Neural cell (in vitro differentiated cells): ENCODE results near the gene KPTN.

Experiments
- CTCF ChIP-seq: fragments of 450-650 bp; IDR thresholded peaks from 2 replicates; pipeline ENCODE4 v1.5.1; 2014; ENCODE audit warnings: antibody characterized with exemption, mild to moderate bottlenecking, moderate library complexity; ENCODE audit not compliant: poor library complexity, severe bottlenecking
- EP300 ChIP-seq: fragments of 450-650 bp; conservative IDR thresholded peaks from 2 replicates; pipeline ENCODE4 v1.6.1; 2014; ENCODE audit warnings: antibody characterized with exemption, mild to moderate bottlenecking, moderate library complexity; ENCODE audit not compliant: poor library complexity, severe bottlenecking
- EZH2 ChIP-seq: fragments of 200-600, 300-800 bp; shearing (Covaris generic), sonication (generic); IDR thresholded peaks from 2 replicates; pipeline ENCODE4 v1.6.1; 2014; ENCODE audit warnings: antibody characterized with exemption, low read length, borderline replicate concordance, mild to moderate bottlenecking; ENCODE audit not compliant: insufficient read depth, poor library complexity, severe bottlenecking
- MXI1 ChIP-seq: fragments of 450-650 bp; conservative IDR thresholded peaks from 2 replicates; pipeline ENCODE4 v1.6.1; 2014; ENCODE audit warnings: antibody characterized with exemption, mild to moderate bottlenecking; ENCODE audit not compliant: poor library complexity, severe bottlenecking
- POLR2AphosphoS5 ChIP-seq: IDR thresholded peaks from 2 replicates; pipeline ENCODE4 v1.6.1; 2012
- RAD21 ChIP-seq: fragments of 450-650 bp; conservative IDR thresholded peaks from 2 replicates; pipeline ENCODE4 v1.6.1; 2014; ENCODE audit warnings: antibody characterized with exemption, mild to moderate bottlenecking, moderate library complexity
- REST ChIP-seq: IDR thresholded peaks from 2 replicates; pipeline ENCODE4 v1.6.1; 2012; ENCODE audit warnings: borderline replicate concordance
- TAF1 ChIP-seq: IDR thresholded peaks from 2 replicates; pipeline ENCODE4 v1.6.1; 2012; ENCODE audit warnings: low read depth

GRCh38 chr19:47526798-47527197 is 42.8 kb upstream of the KPTN start:
- TF ChIP-seq CTCF (no peak), EP300 (no peak), REST (no peak), POLR2AphosphoS5 (no peak), TAF1 (no peak), RAD21 (no peak), EZH2 (no peak), MXI1 (no peak)
